OCI-LY1 (cell line): ENCODE results near the gene FADD.

ENCODE experiments used
- EZH2 ChIP-seq: fragments of 200-600 bp; sonication (generic), shearing (Covaris generic); IDR thresholded peaks from 2 replicates; pipeline ENCODE4 v1.8.0; 2017; ENCODE audit warnings: borderline replicate concordance, mixed run types, mild to moderate bottlenecking, antibody characterized with exemption, low read length, moderate library complexity, mixed read lengths
- TF ChIP-seq, protein P1 (sequence below): fragments of 200-600 bp; sonication (generic), shearing (Covaris generic); IDR thresholded peaks from 2 replicates; pipeline ENCODE4 v1.5.1; 2017; ENCODE audit warnings: mild to moderate bottlenecking, antibody characterized with exemption, low read length, moderate library complexity, mixed read lengths

DNA sequence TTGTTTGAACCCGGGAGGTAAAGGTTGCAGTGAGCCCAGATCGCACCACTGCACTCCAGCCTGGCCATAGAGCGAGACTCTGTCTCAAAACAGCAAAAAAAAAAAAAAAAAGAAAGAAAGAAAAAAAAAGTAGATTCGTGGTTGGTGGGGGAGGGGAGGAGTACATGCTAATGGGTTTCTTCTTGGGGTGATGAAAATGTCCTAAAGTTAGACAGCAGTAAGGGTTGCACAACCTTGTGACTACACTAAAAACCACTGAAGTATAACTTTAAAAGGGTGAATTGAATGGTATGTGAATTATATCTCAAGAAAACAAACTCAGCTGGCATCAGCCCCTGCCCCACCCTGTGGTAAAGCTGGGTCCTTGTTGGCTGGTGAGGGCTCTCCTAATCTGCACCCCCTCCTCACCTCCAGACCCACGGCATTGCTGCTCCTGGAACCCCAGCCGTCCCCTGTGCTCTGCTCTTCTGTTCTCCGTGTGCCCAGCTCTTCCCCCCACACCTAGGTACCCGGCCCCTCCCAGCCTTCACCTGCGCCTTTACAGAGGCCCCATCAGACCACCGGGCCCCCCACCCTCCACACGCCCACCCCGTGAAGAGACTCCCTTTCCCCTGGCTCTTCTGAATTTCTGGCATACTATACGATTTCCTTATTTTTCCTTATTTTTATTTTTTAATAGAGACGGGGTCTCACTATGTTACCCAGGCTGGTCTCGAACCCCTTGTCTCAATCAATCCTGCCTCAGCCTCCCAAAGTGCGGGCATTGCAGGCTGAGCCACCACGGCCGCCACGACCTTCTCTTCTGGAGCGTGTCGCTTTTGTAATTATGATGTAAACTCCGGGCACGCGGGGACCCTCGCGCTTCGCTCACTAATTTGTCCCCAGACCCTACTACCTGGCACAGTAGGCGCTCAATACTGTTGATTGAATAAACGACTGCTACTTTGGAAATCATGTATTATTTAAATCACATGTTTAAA is 924 bp upstream of the FADD start:
- TF ChIP-seq, protein P1, sequence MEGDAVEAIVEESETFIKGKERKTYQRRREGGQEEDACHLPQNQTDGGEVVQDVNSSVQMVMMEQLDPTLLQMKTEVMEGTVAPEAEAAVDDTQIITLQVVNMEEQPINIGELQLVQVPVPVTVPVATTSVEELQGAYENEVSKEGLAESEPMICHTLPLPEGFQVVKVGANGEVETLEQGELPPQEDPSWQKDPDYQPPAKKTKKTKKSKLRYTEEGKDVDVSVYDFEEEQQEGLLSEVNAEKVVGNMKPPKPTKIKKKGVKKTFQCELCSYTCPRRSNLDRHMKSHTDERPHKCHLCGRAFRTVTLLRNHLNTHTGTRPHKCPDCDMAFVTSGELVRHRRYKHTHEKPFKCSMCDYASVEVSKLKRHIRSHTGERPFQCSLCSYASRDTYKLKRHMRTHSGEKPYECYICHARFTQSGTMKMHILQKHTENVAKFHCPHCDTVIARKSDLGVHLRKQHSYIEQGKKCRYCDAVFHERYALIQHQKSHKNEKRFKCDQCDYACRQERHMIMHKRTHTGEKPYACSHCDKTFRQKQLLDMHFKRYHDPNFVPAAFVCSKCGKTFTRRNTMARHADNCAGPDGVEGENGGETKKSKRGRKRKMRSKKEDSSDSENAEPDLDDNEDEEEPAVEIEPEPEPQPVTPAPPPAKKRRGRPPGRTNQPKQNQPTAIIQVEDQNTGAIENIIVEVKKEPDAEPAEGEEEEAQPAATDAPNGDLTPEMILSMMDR, result no peak
- TF ChIP-seq EZH2, result no peak
